Mononuclear cell (primary cell): Measurements from ENCODE around the gene CRIP2. TPM values are rescaled to one million over a fixed set of nuclear protein-coding genes. Genes with fewer than 3 reads are reported as not detected.

Experiments used
- H3K27me3 ChIP-seq: 2 replicates; pipeline ENCODE4 v1.6.0; 2011; ENCODE audit warnings: low read length, control low read depth; ENCODE audit not compliant: insufficient read depth
- H3K4me1 ChIP-seq: 2 replicates; pipeline ENCODE4 v1.5.1; 2011; ENCODE audit warnings: mild to moderate bottlenecking, low read length, control low read depth; ENCODE audit not compliant: insufficient read depth
- H3K4me3 ChIP-seq: 2 replicates; pipeline ENCODE4 v1.5.1; 2011; ENCODE audit warnings: mild to moderate bottlenecking, low read length, moderate library complexity
- H3K9me3 ChIP-seq: 2 replicates; pipeline ENCODE4 v1.5.1; 2011; ENCODE audit warnings: low read depth, mild to moderate bottlenecking, control low read depth, low read length
- total RNA-seq: library from RNA; depleted of rRNA; stranded (reverse); fragments of >200 nt; gene quantifications from one replicate; pipeline ENCODE4 v1.2.3, GENCODE V29; 2012

Gene CRIP2
- total RNA-seq, 1 donor = 10.8 TPM

GRCh38 chr14:105492031-105492970 lies 17.7 kb downstream of the CRIP2 start:
- no peak overlapping the region for H3K4me3 ChIP-seq
- H3K9me3 ChIP-seq = no peaks in the 10 kb centered on the region
- H3K27me3 ChIP-seq = no peaks in the 10 kb centered on the region
- peaks cover 29% of the 10 kb centered on the region for H3K4me1 ChIP-seq

- no peaks in the 10 kb centered on the region for H3K9me3 ChIP-seq
- H3K4me3 ChIP-seq = no peak overlapping the region
- peaks cover 21% of the 10 kb centered on the region for H3K4me1 ChIP-seq
- H3K27me3 ChIP-seq = no peaks in the 10 kb centered on the region
Observed at GRCh38 chr14:105492971-105493871, 18.6 kb downstream of the CRIP2 start.

- Histone ChIP-seq H3K4me1 (peaks cover 13% of the 10 kb centered on the region), H3K4me3 (no peak overlapping the region), H3K9me3 (no peaks in the 10 kb centered on the region), H3K27me3 (no peaks in the 10 kb centered on the region)
Observed at GRCh38 chr14:105493921-105494605, 19.4 kb downstream of the CRIP2 start.

GRCh38 chr14:105494606-105494929 lies 19.9 kb downstream of the CRIP2 start:
- H3K27me3 ChIP-seq = no peaks in the 10 kb centered on the region
- H3K9me3 ChIP-seq = no peaks in the 10 kb centered on the region
- H3K4me3 ChIP-seq = no peak overlapping the region
- H3K4me1 ChIP-seq = peaks cover 8% of the 10 kb centered on the region

- H3K27me3 ChIP-seq = no peaks in the 10 kb centered on the region
- peaks cover 4% of the 10 kb centered on the region for H3K4me1 ChIP-seq
- H3K9me3 ChIP-seq = no peaks in the 10 kb centered on the region
- H3K4me3 ChIP-seq = no peak overlapping the region
Observed at GRCh38 chr14:105495101-105495989, 20.7 kb downstream of the CRIP2 start.

GRCh38 chr14:105495990-105496830 lies 21.6 kb downstream of the CRIP2 start:
- Histone ChIP-seq H3K4me3 (no peak overlapping the region), H3K9me3 (no peaks in the 10 kb centered on the region), H3K4me1 (peaks cover 4% of the 10 kb centered on the region), H3K27me3 (no peaks in the 10 kb centered on the region)

GRCh38 chr14:105496831-105497591 lies 22.4 kb downstream of the CRIP2 start:
- Histone ChIP-seq H3K4me3 (no peak overlapping the region), H3K9me3 (no peaks in the 10 kb centered on the region), H3K27me3 (no peaks in the 10 kb centered on the region), H3K4me1 (peaks cover under 1% of the 10 kb centered on the region)

GRCh38 chr14:105497671-105498429 lies 23.2 kb downstream of the CRIP2 start:
- H3K27me3 ChIP-seq = no peaks in the 10 kb centered on the region
- no peak overlapping the region for H3K4me3 ChIP-seq
- no peaks in the 10 kb centered on the region for H3K9me3 ChIP-seq
- no peaks in the 10 kb centered on the region for H3K4me1 ChIP-seq

- no peaks in the 10 kb centered on the region for H3K9me3 ChIP-seq
- no peaks in the 10 kb centered on the region for H3K27me3 ChIP-seq
- no peaks in the 10 kb centered on the region for H3K4me1 ChIP-seq
- H3K4me3 ChIP-seq = no peak overlapping the region
Observed at GRCh38 chr14:105498430-105499255, 24.0 kb downstream of the CRIP2 start.

GRCh38 chr14:105499256-105500035 lies 24.8 kb downstream of the CRIP2 start:
- Histone ChIP-seq H3K4me3 (no peak overlapping the region), H3K4me1 (no peaks in the 10 kb centered on the region), H3K27me3 (no peaks in the 10 kb centered on the region), H3K9me3 (no peaks in the 10 kb centered on the region)

GRCh38 chr14:105500036-105500725 lies 25.6 kb downstream of the CRIP2 start:
- Histone ChIP-seq H3K4me1 (no peaks in the 10 kb centered on the region), H3K4me3 (no peak overlapping the region), H3K9me3 (no peaks in the 10 kb centered on the region), H3K27me3 (no peaks in the 10 kb centered on the region)
